HK-2 (cell line): Measurements from ENCODE around the gene SHANK2.

ENCODE experiments used
- DNase-seq: peaks from one replicate; pipeline ENCODE4 v3.0.0-alpha.2; 2018; ENCODE audit not compliant: unreplicated experiment

The SHANK2 gene

DNA sequence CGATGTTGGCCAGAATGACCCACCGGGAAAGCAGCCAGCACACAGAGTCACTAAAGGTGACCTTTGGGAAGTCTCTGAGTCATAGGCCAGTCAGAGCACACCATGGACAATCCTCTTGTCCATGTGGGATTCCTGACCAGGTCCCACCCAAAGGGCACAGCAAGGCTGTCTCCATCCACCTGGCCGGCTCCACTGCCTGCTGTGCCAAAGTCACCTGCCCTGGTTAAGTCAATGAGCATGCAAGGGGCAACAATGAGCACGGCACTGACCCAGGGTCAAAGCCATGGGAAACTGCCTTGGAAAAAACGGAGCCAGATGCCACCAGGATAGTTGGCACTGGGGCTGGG lies 49.8 kb downstream of the SHANK2 start:
- no peak for DNase-seq
